NCI-H2196 (cell line): ENCODE measurements around the gene TEC.
A peak's percentile ranks its signal among the peaks of the same experiment; 100 is the strongest.
"Not testable (repeated sequence)": the region's sequence is repeated elsewhere in the genome, so short reads cannot be mapped to it uniquely, and the experiment has no call there.

Experiments used
- DNase-seq: peaks from one replicate; lab custom pipeline; 2025; ENCODE audit not compliant: unreplicated experiment; lab: John Stamatoyannopoulos, UW

TEC gene

GRCh38 chr4:48268956-48269860 lies at the start of gene TEC:
Gene TEC, minus strand, starts transcription at chr4:48269838. Its CDS starts 41,224 bp downstream, at chr4:48228614.
- DNase-seq, result peak; percentile 65

- peak; percentile 61 for DNase-seq
Measured at GRCh38 chr4:48315728-48316630, 46.3 kb upstream of the TEC start.

GRCh38 chr4:48314746-48315145 lies 45.1 kb upstream of the TEC start:
- DNase-seq, result not testable (repeated sequence)

- DNase-seq, result no peak
Measured at GRCh38 chr4:48311896-48312295, 42.3 kb upstream of the TEC start.

GRCh38 chr4:48308901-48309300 lies 39.3 kb upstream of the TEC start:
- DNase-seq, result no peak

- no peak for DNase-seq
Measured at GRCh38 chr4:48307528-48307927, 37.9 kb upstream of the TEC start.

GRCh38 chr4:48305508-48305907 lies 35.9 kb upstream of the TEC start:
- DNase-seq, result no peak

- DNase-seq, result no peak
Measured at GRCh38 chr4:48300004-48300403, 30.4 kb upstream of the TEC start.

GRCh38 chr4:48299560-48299959 lies 29.9 kb upstream of the TEC start:
- no peak for DNase-seq

- DNase-seq, result no peak
Measured at GRCh38 chr4:48297256-48297846, 27.7 kb upstream of the TEC start.

- no peak for DNase-seq
Measured at GRCh38 chr4:48296365-48296764, 26.7 kb upstream of the TEC start.

- DNase-seq, result no peak
Measured at GRCh38 chr4:48295116-48295515, 25.5 kb upstream of the TEC start.

GRCh38 chr4:48292218-48292790 lies 22.7 kb upstream of the TEC start:
- not testable (repeated sequence) for DNase-seq

GRCh38 chr4:48290146-48290772 lies 20.6 kb upstream of the TEC start:
- DNase-seq, result no peak

GRCh38 chr4:48286060-48286459 lies 16.4 kb upstream of the TEC start:
- DNase-seq, result not testable (repeated sequence)

- DNase-seq, result not testable (repeated sequence)
Measured at GRCh38 chr4:48285640-48286039, 16.0 kb upstream of the TEC start.

GRCh38 chr4:48275686-48276085 lies 6.0 kb upstream of the TEC start:
- no peak for DNase-seq

- no peak for DNase-seq
Measured at GRCh38 chr4:48275247-48275646, 5.6 kb upstream of the TEC start.

GRCh38 chr4:48271626-48272025 lies 2.0 kb upstream of the TEC start:
- no peak for DNase-seq

- DNase-seq, result no peak
Measured at GRCh38 chr4:48270951-48271473, 1.4 kb upstream of the TEC start.
